Endodermal cell (in vitro differentiated cells): ENCODE measurements around the gene ALDH9A1. TPM values are rescaled to one million over a fixed set of nuclear protein-coding genes. Genes with fewer than 3 reads are reported as not detected.

ENCODE experiments used
- DNase-seq: peaks from one replicate; pipeline ENCODE4 v3.0.0-alpha.2; 2017
- H3K27ac ChIP-seq: 2 replicates; pipeline ENCODE4 v1.5.1; 2013; ENCODE audit warnings: mild to moderate bottlenecking, low read depth, low read length, moderate library complexity
- H3K27me3 ChIP-seq: 2 replicates; pipeline ENCODE4 v1.6.1; 2013; ENCODE audit warnings: mild to moderate bottlenecking, low read length, moderate library complexity; ENCODE audit not compliant: insufficient read depth, control insufficient read depth, poor library complexity, severe bottlenecking
- H3K36me3 ChIP-seq: 2 replicates; pipeline ENCODE4 v1.7.0; 2013; ENCODE audit warnings: mild to moderate bottlenecking, low read length, moderate library complexity; ENCODE audit not compliant: control insufficient read depth, insufficient read depth
- H3K4me1 ChIP-seq: one replicate; pipeline ENCODE4 v1.7.0; 2013; ENCODE audit warnings: low read length; ENCODE audit not compliant: control insufficient read depth, insufficient read depth
- H3K4me3 ChIP-seq: 2 replicates; pipeline ENCODE4 v1.5.1; 2013; ENCODE audit warnings: mild to moderate bottlenecking, low read length, moderate library complexity
- H3K9ac ChIP-seq: 2 replicates; pipeline ENCODE4 v1.6.1; 2013; ENCODE audit warnings: mild to moderate bottlenecking, low read length, moderate library complexity; ENCODE audit not compliant: poor library complexity, severe bottlenecking; ENCODE audit errors: extremely low read depth
- H3K9me3 ChIP-seq: 2 replicates; pipeline ENCODE4 v1.6.1; 2013; ENCODE audit warnings: mild to moderate bottlenecking, low read length, moderate library complexity; ENCODE audit not compliant: control insufficient read depth
- H3K27ac Mint-ChIP-seq: 2 replicates; pipeline ENCODE4 v1.8.0; 2020; ENCODE audit warnings: mixed read lengths
- H3K27me3 Mint-ChIP-seq: 2 replicates; pipeline ENCODE4 v1.8.0; 2021; ENCODE audit warnings: mild to moderate bottlenecking, mixed read lengths; ENCODE audit not compliant: insufficient read depth
- H3K36me3 Mint-ChIP-seq: 2 replicates; pipeline ENCODE4 v1.8.0; 2020; ENCODE audit warnings: low read depth, mixed read lengths
- H3K4me1 Mint-ChIP-seq: 2 replicates; pipeline ENCODE4 v1.8.0; 2020; ENCODE audit warnings: mixed read lengths
- H3K4me3 Mint-ChIP-seq: 2 replicates; pipeline ENCODE4 v1.8.0; 2020; ENCODE audit warnings: mild to moderate bottlenecking, moderate library complexity, mixed read lengths
- H3K9me3 Mint-ChIP-seq: 2 replicates; pipeline ENCODE4 v1.8.0; 2020; ENCODE audit warnings: mild to moderate bottlenecking, mixed read lengths
- WGBS, 2 experiments: methylation state at CpG; one replicate each; pipeline versions ENCODE4 v1.1.5 to v1.1.7; 2013; ENCODE audit warnings: missing lambda C conversion rate in 2 of 2, mixed read lengths in 1 of 2; ENCODE audit not compliant: insufficient coverage in 1 of 2, insufficient read length in 1 of 2; 5-methylcytosine and 5-hydroxymethylcytosine counted together
- total RNA-seq, 2 donors: library from RNA; stranded (reverse); fragmentation: NEBNext Ultra II Directional in 1 of 2; extraction: Animal tissue kit (Norgen Biotek cat#: 25700) in 1 of 2; gene quantifications; 2 replicates in 1 of 2; 3 replicates in 1 of 2; pipeline ENCODE4 v1.2.1, GENCODE V29; 2021
- TF ChIP-seq, protein P1 (sequence below): fragments of 200-600 bp; sonication (generic); conservative IDR thresholded peaks from 2 replicates; pipeline ENCODE4 v1.5.0; 2021; ENCODE audit warnings: antibody characterized with exemption, mild to moderate bottlenecking

ALDH9A1 gene
- total RNA-seq, 2 donors from 2014 or later = 47.6 to 52.2 TPM

DNA sequence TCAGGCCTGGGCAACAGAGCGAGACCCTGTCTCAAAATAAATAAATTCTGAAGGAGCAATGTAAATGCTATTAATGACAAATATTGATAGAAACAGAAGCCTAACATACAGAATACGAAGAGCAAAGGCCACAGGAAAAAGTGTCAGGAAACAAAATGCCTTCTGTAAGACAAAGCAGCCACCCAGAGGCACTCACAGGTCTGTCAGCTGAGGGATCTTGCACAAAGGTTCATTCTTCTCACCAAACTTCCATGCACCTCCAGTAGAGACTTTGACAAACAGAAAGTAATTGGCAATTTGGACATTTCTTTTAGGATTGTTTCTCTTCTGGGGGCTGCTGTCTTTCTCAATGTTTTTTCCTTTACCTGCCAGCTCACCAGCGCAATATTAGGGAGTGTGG lies 1.2 kb upstream of the ALDH9A1 start:
- WGBS, 2 experiments = 88% methylated on average over 3 of the region's 3 CpGs; no CpG with 5 or more reads in 1 of the 2 experiments
- H3K9ac ChIP-seq = no peak overlapping the region
- H3K4me1 Mint-ChIP-seq = peaks cover 7% of the 10 kb centered on the region
- TF ChIP-seq, protein P1, sequence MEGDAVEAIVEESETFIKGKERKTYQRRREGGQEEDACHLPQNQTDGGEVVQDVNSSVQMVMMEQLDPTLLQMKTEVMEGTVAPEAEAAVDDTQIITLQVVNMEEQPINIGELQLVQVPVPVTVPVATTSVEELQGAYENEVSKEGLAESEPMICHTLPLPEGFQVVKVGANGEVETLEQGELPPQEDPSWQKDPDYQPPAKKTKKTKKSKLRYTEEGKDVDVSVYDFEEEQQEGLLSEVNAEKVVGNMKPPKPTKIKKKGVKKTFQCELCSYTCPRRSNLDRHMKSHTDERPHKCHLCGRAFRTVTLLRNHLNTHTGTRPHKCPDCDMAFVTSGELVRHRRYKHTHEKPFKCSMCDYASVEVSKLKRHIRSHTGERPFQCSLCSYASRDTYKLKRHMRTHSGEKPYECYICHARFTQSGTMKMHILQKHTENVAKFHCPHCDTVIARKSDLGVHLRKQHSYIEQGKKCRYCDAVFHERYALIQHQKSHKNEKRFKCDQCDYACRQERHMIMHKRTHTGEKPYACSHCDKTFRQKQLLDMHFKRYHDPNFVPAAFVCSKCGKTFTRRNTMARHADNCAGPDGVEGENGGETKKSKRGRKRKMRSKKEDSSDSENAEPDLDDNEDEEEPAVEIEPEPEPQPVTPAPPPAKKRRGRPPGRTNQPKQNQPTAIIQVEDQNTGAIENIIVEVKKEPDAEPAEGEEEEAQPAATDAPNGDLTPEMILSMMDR = no peak
- DNase-seq = no peak
- H3K27me3 Mint-ChIP-seq = peaks cover 10% of the 10 kb centered on the region
- peaks cover 5% of the 10 kb centered on the region for H3K36me3 Mint-ChIP-seq
- H3K27ac ChIP-seq = no peak overlapping the region
- no peaks in the 10 kb centered on the region for H3K27me3 ChIP-seq
- H3K9me3 Mint-ChIP-seq = no peaks in the 10 kb centered on the region
- no peak overlapping the region for H3K27ac Mint-ChIP-seq
- no peaks in the 10 kb centered on the region for H3K4me1 ChIP-seq
- no peak overlapping the region for H3K4me3 ChIP-seq
- peak overlapping the region; percentile 95 for H3K4me3 Mint-ChIP-seq
- peaks cover under 1% of the 10 kb centered on the region for H3K36me3 ChIP-seq
- no peaks in the 10 kb centered on the region for H3K9me3 ChIP-seq

DNA sequence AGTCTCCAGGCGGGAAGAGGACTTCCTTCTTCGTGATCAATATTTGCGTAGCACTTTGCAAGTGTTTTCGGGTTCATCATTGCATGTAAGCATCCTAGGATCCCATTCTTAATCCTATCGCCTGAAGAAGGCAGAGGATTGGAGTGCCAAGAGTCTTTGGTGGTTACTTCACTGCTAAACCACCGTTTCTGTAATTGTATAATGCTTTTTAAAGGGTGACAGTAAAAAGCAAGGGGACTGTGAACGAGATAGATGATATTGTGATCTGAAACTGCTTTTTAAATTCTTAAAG lies 345 bp upstream of the ALDH9A1 start:
- Histone ChIP-seq H3K9ac (peak overlapping the region; percentile 38), H3K9me3 (no peaks in the 10 kb centered on the region), H3K4me1 (no peaks in the 10 kb centered on the region), H3K4me3 (peak overlapping the region; percentile 95), H3K27me3 (no peaks in the 10 kb centered on the region), H3K36me3 (peaks cover 3% of the 10 kb centered on the region), H3K27ac (peak overlapping the region; percentile 79)
- Mint-ChIP-seq H3K4me1 (peaks cover 7% of the 10 kb centered on the region), H3K36me3 (peaks cover 12% of the 10 kb centered on the region), H3K4me3 (peak overlapping the region; percentile 95), H3K9me3 (no peaks in the 10 kb centered on the region), H3K27me3 (peaks cover 10% of the 10 kb centered on the region), H3K27ac (peak overlapping the region; percentile 80)
- WGBS, 2 experiments = 6 to 9% methylated on average over 5 to 7 of the region's 7 CpGs
- TF ChIP-seq, protein P1 = no peak
- DNase-seq = no peak

- H3K27ac Mint-ChIP-seq = peak overlapping the region; percentile 96
- H3K36me3 ChIP-seq = peaks cover 3% of the 10 kb centered on the region
- 54% methylated on average over 8 of the region's 8 CpGs; no CpG with 5 or more reads in 1 of the 2 experiments for WGBS, 2 experiments
- H3K9ac ChIP-seq = no peak overlapping the region
- H3K9me3 ChIP-seq = no peaks in the 10 kb centered on the region
- peak overlapping the region; percentile 95 for H3K4me3 Mint-ChIP-seq
- peaks cover 22% of the 10 kb centered on the region for H3K36me3 Mint-ChIP-seq
- H3K27me3 ChIP-seq = no peaks in the 10 kb centered on the region
- peak overlapping the region; percentile 95 for H3K4me3 ChIP-seq
- peaks cover 10% of the 10 kb centered on the region for H3K27me3 Mint-ChIP-seq
- peaks cover 7% of the 10 kb centered on the region for H3K4me1 Mint-ChIP-seq
- TF ChIP-seq, protein P1 = no peak
- no peak overlapping the region for H3K27ac ChIP-seq
- H3K4me1 ChIP-seq = no peaks in the 10 kb centered on the region
- no peak for DNase-seq
- peaks cover 8% of the 10 kb centered on the region for H3K9me3 Mint-ChIP-seq
Observed at GRCh38 chr1:165697491-165697880, 876 bp downstream of the ALDH9A1 start.
